Neutrophil (primary cell): Measurements from ENCODE around the gene FFAR2.

ENCODE experiments used
- H3K27ac ChIP-seq: fragments of 200-600 bp; sonication (generic); 2 replicates; pipeline ENCODE4 v1.5.1; 2016; ENCODE audit warnings: mild to moderate bottlenecking, moderate library complexity
- H3K27me3 ChIP-seq: fragments of 200-600 bp; sonication (generic); 2 replicates; pipeline ENCODE4 v1.6.0; 2016; ENCODE audit warnings: mild to moderate bottlenecking
- H3K36me3 ChIP-seq: fragments of 200-600 bp; sonication (generic); 2 replicates; pipeline ENCODE4 v1.5.1; 2017
- H3K4me1 ChIP-seq, 2 experiments: fragments of 200-600 bp in 1 of 2; sonication (generic) in 1 of 2; 1 replicate in 1 of 2; 2 replicates in 1 of 2; pipeline versions ENCODE4 v1.5.1 to v1.6.1; 2013 to 2016; ENCODE audit warnings: low read depth in 1 of 2, low read length in 1 of 2, mild to moderate bottlenecking in 1 of 2, moderate library complexity in 1 of 2; ENCODE audit not compliant: control insufficient read depth in 1 of 2, insufficient read depth in 1 of 2
- H3K4me3 ChIP-seq, 2 experiments: fragments of 200-600 bp in 1 of 2; sonication (generic) in 1 of 2; 1 replicate in 1 of 2; 2 replicates in 1 of 2; pipeline ENCODE4 v1.5.1; 2013 to 2016; ENCODE audit warnings: low read depth in 1 of 2, low read length in 1 of 2, mild to moderate bottlenecking in 1 of 2, moderate library complexity in 1 of 2
- H3K9me3 ChIP-seq: fragments of 200-600 bp; sonication (generic); 2 replicates; pipeline ENCODE4 v1.5.1; 2016
- CTCF ChIP-seq: fragments of 200-600 bp; sonication (generic); IDR thresholded peaks from 2 replicates; pipeline ENCODE4 v1.5.1; 2016; ENCODE audit warnings: antibody characterized with exemption

FFAR2 gene

GRCh38 chr19:35435896-35436295 is 12.2 kb upstream of the FFAR2 start:
- Histone ChIP-seq H3K36me3 (no peaks in the 10 kb centered on the region), H3K27ac (peak overlapping the region; percentile 98)
- TF ChIP-seq CTCF = no peak

GRCh38 chr19:35436477-35437405 is 11.3 kb upstream of the FFAR2 start:
- Histone ChIP-seq H3K27me3 (no peaks in the 10 kb centered on the region), H3K9me3 (no peaks in the 10 kb centered on the region), H3K4me3 (peak overlapping the region; percentile 55 to 63), H3K27ac (peak overlapping the region; percentile 98), H3K4me1 (peaks cover 98 to 100% of the 10 kb centered on the region in 2 experiments), H3K36me3 (no peaks in the 10 kb centered on the region)
- no peak for TF ChIP-seq CTCF

More at GRCh38 chr19:35435896-35436295, 12.2 kb upstream of the FFAR2 start:
- peak overlapping the region; percentile 55 to 63 for H3K4me3 ChIP-seq
- no peaks in the 10 kb centered on the region for H3K27me3 ChIP-seq
- no peaks in the 10 kb centered on the region for H3K9me3 ChIP-seq
- H3K4me1 ChIP-seq = peaks cover 98 to 99% of the 10 kb centered on the region in 2 experiments

GRCh38 chr19:35437406-35437951 is 10.6 kb upstream of the FFAR2 start:
- TF ChIP-seq CTCF = no peak
- Histone ChIP-seq H3K4me1 (peaks cover 98 to 100% of the 10 kb centered on the region in 2 experiments), H3K9me3 (no peaks in the 10 kb centered on the region), H3K27ac (peak overlapping the region; percentile 98), H3K27me3 (no peaks in the 10 kb centered on the region), H3K36me3 (no peaks in the 10 kb centered on the region), H3K4me3 (peak overlapping the region; percentile 3 to 63)

GRCh38 chr19:35438096-35438495 is 10.0 kb upstream of the FFAR2 start:
- Histone ChIP-seq H3K4me3 (peak overlapping the region in 1 of 2 experiments; percentile 19), H3K36me3 (no peaks in the 10 kb centered on the region), H3K9me3 (no peaks in the 10 kb centered on the region), H3K27me3 (no peaks in the 10 kb centered on the region), H3K4me1 (peaks cover 98 to 99% of the 10 kb centered on the region in 2 experiments), H3K27ac (peak overlapping the region; percentile 98)
- no peak for TF ChIP-seq CTCF

GRCh38 chr19:35438527-35438926 is 9.5 kb upstream of the FFAR2 start:
- Histone ChIP-seq H3K36me3 (no peaks in the 10 kb centered on the region), H3K4me1 (peaks cover 98 to 99% of the 10 kb centered on the region in 2 experiments), H3K9me3 (no peaks in the 10 kb centered on the region), H3K4me3 (no peak overlapping the region), H3K27me3 (no peaks in the 10 kb centered on the region), H3K27ac (peak overlapping the region; percentile 98)
- no peak for TF ChIP-seq CTCF
